ENCODE measurements around the gene PALS1. TPM values are rescaled to one million over a fixed set of nuclear protein-coding genes. Genes with fewer than 3 reads are reported as not detected.

PALS1 gene
- total and polyA plus RNA-seq, 4 donors: 5.5 to 17.6 (median 10.1) TPM

DNA sequence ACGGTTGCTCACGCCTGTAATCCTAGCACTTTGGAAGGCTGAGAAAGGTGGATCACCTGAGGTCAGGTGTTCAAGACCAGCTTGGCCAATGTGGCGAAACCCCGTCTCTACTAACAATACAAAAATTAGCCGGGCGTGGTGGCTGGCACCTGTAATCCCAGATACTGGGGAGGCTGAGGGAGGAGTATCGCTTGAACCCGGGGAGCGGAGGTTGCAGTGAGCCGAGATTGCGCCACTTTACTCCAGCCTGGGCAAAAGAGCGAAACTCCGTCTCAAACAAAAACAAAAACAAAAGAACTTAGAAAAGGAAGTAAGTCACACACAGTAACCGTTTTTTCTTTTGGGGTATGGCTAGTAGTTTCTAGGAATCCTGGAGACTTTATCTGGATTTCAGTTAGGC is 1.7 kb upstream of the PALS1 start:
- no peaks in the 10 kb centered on the region for H3K27me3 ChIP-seq (ENCODE audit: control insufficient read depth in 4 of 4, insufficient read depth in 4 of 4, low read length in 3 of 4)
- 96% methylated on average over 14 of the region's 14 CpGs for WGBS
- H3K36me3 ChIP-seq (ENCODE audit: control insufficient read depth in 4 of 4, insufficient read depth in 3 of 4, low read depth in 1 of 4, low read length in 3 of 4): no peaks in the 10 kb centered on the region
- peaks cover 0 to 7% (median 4%) of the 10 kb centered on the region in 4 donors for H3K4me1 ChIP-seq (ENCODE audit: control insufficient read depth in 4 of 4, insufficient read depth in 4 of 4, low read length in 3 of 4)
- H3K9me3 ChIP-seq (ENCODE audit: control insufficient read depth in 4 of 4, low read length in 3 of 4): no peaks in the 10 kb centered on the region
- DNase-seq (ENCODE audit: low spot score): no peak
- H3K27ac ChIP-seq (ENCODE audit: low read depth in 1 of 2, low read length in 2 of 2): no peak overlapping the region
- TF ChIP-seq HNF4A (conservative IDR thresholded peaks at IDR 0.05) (no peak), NR2F2 (IDR thresholded peaks at IDR 0.05) (no peak), TAF1 (conservative IDR thresholded peaks at IDR 0.05) (no peak), FOXA1 (IDR thresholded peaks at IDR 0.05) (no peak)
- TF ChIP-seq, protein P1, sequence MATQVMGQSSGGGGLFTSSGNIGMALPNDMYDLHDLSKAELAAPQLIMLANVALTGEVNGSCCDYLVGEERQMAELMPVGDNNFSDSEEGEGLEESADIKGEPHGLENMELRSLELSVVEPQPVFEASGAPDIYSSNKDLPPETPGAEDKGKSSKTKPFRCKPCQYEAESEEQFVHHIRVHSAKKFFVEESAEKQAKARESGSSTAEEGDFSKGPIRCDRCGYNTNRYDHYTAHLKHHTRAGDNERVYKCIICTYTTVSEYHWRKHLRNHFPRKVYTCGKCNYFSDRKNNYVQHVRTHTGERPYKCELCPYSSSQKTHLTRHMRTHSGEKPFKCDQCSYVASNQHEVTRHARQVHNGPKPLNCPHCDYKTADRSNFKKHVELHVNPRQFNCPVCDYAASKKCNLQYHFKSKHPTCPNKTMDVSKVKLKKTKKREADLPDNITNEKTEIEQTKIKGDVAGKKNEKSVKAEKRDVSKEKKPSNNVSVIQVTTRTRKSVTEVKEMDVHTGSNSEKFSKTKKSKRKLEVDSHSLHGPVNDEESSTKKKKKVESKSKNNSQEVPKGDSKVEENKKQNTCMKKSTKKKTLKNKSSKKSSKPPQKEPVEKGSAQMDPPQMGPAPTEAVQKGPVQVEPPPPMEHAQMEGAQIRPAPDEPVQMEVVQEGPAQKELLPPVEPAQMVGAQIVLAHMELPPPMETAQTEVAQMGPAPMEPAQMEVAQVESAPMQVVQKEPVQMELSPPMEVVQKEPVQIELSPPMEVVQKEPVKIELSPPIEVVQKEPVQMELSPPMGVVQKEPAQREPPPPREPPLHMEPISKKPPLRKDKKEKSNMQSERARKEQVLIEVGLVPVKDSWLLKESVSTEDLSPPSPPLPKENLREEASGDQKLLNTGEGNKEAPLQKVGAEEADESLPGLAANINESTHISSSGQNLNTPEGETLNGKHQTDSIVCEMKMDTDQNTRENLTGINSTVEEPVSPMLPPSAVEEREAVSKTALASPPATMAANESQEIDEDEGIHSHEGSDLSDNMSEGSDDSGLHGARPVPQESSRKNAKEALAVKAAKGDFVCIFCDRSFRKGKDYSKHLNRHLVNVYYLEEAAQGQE (IDR thresholded peaks at IDR 0.05): no peak
- H3K4me3 ChIP-seq (ENCODE audit: low read depth in 1 of 3, low read length in 3 of 3): no peak overlapping the region
- no peak overlapping the region for H3K9ac ChIP-seq (ENCODE audit: low read depth in 1 of 2, low read length in 2 of 2)

DNA sequence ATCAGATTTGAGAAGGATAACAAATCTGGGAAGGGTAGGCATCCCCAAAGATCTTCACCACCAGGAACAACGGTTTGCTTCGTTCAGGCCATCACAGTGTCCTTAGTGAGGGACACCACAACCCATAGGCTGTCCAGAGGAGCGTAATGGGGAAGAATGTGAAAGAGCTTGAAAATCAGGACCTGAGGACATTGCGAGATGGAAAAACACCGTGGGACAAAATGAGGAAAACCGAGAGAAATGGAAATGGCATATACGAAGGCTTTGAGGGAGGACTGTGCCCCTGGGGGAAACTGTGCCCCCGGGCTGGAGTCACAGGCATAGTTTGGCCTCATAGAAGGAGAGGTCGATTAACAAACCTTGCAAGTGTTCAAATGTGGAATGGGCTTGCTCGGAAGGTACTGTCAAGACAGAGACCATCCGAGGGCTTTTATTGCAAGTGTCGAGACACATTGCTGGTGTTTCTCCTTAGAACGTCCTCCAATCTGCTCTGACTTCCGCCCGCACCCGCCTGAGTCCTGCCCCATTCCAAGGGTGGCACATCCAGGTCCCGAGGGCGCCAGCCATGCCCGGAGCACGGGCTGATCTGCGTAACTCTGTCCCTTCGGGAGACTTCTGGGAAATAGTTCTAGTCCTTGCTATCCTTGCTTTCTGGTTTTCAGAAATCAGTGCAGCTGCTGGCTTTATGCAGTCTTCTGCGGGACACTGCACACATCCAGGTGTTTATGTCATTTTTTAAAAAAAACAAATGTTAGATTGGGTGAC is 885 bp upstream of the PALS1 start:
- TF ChIP-seq YY1 (IDR thresholded peaks at IDR 0.05) (peak; percentile 81), EGR1 (IDR thresholded peaks at IDR 0.05; ENCODE audit: low read depth in 2 of 2) (no peak), JUND (IDR thresholded peaks at IDR 0.05) (no peak), SP1 (IDR thresholded peaks at IDR 0.05) (no peak), TAF1 (conservative IDR thresholded peaks at IDR 0.05) (no peak), RXRA (IDR thresholded peaks at IDR 0.05) (no peak), GABPA (IDR thresholded peaks at IDR 0.05 in 1 of 2, conservative IDR thresholded peaks at IDR 0.05 in 1 of 2) (peak; percentile 51 to 53), HNF4G (IDR thresholded peaks at IDR 0.05) (no peak), FOXA1 (IDR thresholded peaks at IDR 0.05) (no peak), RAD21 (IDR thresholded peaks at IDR 0.05) (no peak), HNF4A (conservative IDR thresholded peaks at IDR 0.05) (peak in 1 of 2 donors; percentile 37), FOXA2 (IDR thresholded peaks at IDR 0.05) (no peak), NR2F2 (IDR thresholded peaks at IDR 0.05) (no peak)
- TF ChIP-seq, protein P2, sequence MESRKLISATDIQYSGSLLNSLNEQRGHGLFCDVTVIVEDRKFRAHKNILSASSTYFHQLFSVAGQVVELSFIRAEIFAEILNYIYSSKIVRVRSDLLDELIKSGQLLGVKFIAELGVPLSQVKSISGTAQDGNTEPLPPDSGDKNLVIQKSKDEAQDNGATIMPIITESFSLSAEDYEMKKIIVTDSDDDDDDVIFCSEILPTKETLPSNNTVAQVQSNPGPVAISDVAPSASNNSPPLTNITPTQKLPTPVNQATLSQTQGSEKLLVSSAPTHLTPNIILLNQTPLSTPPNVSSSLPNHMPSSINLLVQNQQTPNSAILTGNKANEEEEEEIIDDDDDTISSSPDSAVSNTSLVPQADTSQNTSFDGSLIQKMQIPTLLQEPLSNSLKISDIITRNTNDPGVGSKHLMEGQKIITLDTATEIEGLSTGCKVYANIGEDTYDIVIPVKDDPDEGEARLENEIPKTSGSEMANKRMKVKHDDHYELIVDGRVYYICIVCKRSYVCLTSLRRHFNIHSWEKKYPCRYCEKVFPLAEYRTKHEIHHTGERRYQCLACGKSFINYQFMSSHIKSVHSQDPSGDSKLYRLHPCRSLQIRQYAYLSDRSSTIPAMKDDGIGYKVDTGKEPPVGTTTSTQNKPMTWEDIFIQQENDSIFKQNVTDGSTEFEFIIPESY (IDR thresholded peaks at IDR 0.05): no peak
- TF ChIP-seq, protein P3, sequence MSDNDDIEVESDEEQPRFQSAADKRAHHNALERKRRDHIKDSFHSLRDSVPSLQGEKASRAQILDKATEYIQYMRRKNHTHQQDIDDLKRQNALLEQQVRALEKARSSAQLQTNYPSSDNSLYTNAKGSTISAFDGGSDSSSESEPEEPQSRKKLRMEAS (IDR thresholded peaks at IDR 0.05): peak; percentile 11
- TF ChIP-seq, protein P4, sequence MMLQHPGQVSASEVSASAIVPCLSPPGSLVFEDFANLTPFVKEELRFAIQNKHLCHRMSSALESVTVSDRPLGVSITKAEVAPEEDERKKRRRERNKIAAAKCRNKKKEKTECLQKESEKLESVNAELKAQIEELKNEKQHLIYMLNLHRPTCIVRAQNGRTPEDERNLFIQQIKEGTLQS (IDR thresholded peaks at IDR 0.05): no peak
- TF ChIP-seq, protein P1 (IDR thresholded peaks at IDR 0.05): no peak
- TF ChIP-seq, protein P5, sequence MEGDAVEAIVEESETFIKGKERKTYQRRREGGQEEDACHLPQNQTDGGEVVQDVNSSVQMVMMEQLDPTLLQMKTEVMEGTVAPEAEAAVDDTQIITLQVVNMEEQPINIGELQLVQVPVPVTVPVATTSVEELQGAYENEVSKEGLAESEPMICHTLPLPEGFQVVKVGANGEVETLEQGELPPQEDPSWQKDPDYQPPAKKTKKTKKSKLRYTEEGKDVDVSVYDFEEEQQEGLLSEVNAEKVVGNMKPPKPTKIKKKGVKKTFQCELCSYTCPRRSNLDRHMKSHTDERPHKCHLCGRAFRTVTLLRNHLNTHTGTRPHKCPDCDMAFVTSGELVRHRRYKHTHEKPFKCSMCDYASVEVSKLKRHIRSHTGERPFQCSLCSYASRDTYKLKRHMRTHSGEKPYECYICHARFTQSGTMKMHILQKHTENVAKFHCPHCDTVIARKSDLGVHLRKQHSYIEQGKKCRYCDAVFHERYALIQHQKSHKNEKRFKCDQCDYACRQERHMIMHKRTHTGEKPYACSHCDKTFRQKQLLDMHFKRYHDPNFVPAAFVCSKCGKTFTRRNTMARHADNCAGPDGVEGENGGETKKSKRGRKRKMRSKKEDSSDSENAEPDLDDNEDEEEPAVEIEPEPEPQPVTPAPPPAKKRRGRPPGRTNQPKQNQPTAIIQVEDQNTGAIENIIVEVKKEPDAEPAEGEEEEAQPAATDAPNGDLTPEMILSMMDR (IDR thresholded peaks at IDR 0.05; ENCODE audit: low read depth, low read length, missing input control): no peak
- peak; percentile 42 for DNase-seq (ENCODE audit: low spot score)
- 14% methylated on average over 23 of the region's 23 CpGs for WGBS

More for the DNA sequence above, 885 bp upstream of the PALS1 start:
- H3K9me3 ChIP-seq (ENCODE audit: control insufficient read depth in 4 of 4, low read length in 3 of 4): no peaks in the 10 kb centered on the region
- H3K27me3 ChIP-seq (ENCODE audit: control insufficient read depth in 4 of 4, insufficient read depth in 4 of 4, low read length in 3 of 4): no peaks in the 10 kb centered on the region
- peak overlapping the region; percentile 64 to 80 (median 74) for H3K4me3 ChIP-seq (ENCODE audit: low read depth in 1 of 3, low read length in 3 of 3)
- peaks cover 0 to 7% (median 4%) of the 10 kb centered on the region in 4 donors for H3K4me1 ChIP-seq (ENCODE audit: control insufficient read depth in 4 of 4, insufficient read depth in 4 of 4, low read length in 3 of 4)
- H3K36me3 ChIP-seq (ENCODE audit: control insufficient read depth in 4 of 4, insufficient read depth in 3 of 4, low read depth in 1 of 4, low read length in 3 of 4): no peaks in the 10 kb centered on the region
- peak overlapping the region; percentile 61 to 87 for H3K9ac ChIP-seq (ENCODE audit: low read depth in 1 of 2, low read length in 2 of 2)
- H3K27ac ChIP-seq (ENCODE audit: low read depth in 1 of 2, low read length in 2 of 2): peak overlapping the region; percentile 70 to 93

Data from liver (tissue), 9 donors.